Activated T-cell treated with anti-CD3 and anti-CD28 coated beads, Interleukin-2, amount 50 U/mL, for 48 hours (primary cell): Measurements from ENCODE around the gene LAMTOR2.
"Not testable (repeated sequence)": the region's sequence is repeated elsewhere in the genome, so short reads cannot be mapped to it uniquely, and the experiment has no call there.

ENCODE experiments used
- DNase-seq, 2 experiments: peaks; one replicate each; pipeline ENCODE4 v3.0.0-alpha.2; 2020

LAMTOR2 gene

DNA sequence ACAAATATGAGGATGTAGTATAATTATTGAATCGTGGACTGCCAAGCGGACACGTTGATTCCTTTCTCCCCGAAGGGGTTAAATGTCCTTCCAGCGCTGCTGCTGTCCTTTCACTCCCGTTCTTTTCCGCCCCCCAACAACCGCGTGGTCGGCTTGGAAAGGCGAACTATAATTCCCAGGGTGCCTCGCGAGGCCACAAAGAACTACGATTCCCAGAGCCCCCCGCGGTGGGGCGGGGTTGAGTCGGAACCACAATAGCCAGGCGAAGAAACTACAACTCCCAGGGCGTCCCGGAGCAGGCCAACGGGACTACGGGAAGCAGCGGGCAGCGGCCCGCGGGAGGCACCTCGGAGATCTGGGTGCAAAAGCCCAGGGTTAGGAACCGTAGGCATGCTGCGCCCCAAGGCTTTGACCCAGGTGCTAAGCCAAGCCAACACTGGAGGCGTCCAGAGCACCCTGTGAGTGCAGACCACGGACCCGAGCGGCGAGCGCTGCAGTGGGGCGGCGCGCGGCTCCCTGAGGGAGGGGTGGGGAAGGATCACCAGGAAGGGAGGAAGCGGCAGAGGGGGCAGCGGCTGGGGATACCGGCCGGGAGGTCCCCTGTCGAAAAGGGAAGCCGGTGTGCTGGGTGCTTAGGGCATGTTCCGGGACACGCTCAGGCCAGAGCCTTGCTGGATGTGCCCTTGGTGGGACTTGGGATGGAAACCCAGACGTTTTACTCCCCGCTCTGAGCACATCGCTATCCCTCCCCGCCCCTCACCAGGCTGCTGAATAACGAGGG, at the start of gene LAMTOR2:
TSS of gene LAMTOR2 (plus strand) at position 283 of the 781 bp plus-strand sequence. CDS start at position 391, 108 bp downstream.
- DNase-seq: peak; percentile 99

DNA sequence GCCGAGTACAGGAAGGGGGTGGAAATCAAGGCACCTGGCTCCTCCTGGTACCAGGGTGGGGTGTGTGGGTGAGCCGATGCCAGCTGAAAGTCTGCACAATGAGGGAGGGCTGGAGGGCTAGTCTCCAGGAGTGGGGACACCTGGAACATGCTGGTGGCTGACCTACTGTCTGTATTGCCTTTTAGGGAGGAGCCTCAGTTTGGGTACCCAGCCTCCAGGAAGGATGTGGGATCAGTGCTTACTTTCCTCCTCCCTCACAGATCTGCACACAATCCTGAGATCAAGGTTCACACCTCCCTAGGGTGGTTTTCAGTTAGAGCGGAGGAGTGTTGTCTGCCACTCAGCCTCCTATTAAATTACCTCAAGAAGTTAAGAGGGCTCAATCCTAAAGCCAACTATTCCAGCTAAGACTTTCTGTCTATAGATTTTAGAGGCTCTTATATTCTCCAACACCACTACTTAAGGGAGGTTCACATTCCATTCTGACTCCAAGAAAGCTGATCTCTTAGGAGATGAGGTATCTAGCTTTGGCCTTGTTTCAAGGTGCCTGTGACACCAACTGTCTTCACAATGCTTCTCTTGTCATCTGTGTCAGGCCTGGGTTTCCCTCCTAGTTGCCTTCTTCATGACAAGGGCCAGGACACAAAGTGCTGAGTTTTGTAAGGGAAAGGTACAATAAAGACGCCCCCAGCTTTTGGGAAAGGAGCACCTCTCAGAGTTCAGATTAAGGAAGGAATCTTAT, 49.6 kb upstream of the LAMTOR2 start:
- DNase-seq: peak in 1 of 2 experiments; percentile 37

DNA sequence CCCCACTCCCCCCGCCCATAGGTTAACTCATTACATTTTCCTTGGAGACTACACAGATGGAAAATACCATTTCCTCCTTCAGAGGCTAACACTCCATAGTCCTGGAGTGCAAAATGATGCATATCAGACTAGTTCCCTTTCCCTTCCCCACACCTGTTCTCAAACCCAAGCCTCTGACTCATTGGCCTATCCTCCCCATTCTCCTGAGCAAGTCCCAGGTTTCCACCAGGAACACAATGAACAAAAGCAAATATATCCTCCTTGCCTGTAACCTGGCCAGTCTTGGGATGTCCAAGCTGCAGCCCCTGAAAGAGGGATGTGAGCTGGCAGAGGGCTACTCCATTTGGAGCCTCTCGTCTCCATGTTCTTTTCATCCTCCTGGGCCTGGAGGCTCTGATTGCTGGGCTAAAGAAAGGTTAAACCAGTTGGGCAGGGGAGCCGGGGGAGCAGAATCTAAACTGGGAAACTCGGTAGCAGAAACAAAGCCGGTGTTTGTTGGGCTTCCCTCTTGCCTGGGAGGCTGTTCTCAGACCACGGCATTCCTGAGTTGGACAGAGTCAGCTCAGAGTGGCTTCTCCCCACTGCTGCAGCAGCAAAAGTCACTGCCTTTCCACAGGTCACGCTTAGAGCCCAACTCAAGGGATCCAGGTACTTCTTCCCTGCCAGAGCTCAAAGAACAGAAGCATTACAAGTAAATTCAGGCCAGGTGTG, 47.8 kb upstream of the LAMTOR2 start:
- no peak for DNase-seq

DNA sequence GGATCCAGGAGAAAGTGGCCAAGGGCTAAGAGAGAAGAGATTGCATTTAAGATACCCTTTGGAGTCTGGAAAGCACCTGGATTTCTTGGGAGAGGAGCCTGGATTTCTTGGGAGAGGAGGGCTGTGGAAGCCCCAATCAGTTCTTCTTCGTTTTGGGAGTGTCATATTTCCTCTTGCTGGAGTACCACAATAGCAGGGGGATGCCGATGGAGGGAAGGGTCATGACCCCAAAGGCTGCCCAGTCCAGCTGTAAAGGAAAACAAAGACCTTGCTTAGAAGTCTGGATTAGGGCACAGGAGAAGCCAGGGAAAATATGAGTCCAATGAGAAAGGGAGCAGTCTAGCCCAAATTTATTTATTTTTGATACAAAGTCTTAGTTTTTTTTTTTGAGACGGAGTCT, 45.2 kb upstream of the LAMTOR2 start:
- DNase-seq: no peak

DNA sequence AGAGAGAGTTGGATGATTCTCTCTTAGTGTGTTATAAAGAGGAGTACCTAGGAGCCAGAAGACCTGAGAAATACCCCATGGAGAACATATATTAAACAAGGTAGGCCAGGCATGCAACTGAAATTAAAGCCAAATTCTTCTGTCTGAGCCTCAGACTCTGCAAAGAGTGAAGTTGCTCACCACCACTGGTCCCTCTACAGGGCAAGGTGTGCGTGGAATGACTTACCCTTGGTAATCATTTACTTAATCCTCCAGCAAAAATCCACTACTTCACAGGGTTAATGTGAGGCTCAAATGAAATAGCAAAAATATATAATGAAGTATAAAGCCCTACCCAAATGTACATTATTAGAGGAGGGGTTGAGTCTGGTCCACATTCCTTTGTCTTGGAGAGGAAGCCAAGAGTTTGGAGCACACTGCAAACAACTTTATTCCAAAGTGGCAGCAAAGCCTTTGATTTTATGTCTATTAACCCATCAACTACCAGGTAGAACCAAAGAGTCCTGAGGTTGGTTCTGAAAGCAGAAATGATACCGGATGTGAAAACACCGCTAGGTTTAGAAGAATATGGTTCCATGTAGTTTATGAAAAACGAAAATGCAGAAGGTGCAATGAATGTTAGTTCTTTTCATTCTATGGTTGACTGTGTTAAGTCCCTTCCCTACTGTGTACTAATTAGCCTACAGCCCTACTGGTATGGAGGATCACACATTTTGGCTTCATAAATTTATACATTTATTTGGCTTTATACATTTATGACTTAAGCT, 42.3 kb upstream of the LAMTOR2 start:
- DNase-seq: no peak

DNA sequence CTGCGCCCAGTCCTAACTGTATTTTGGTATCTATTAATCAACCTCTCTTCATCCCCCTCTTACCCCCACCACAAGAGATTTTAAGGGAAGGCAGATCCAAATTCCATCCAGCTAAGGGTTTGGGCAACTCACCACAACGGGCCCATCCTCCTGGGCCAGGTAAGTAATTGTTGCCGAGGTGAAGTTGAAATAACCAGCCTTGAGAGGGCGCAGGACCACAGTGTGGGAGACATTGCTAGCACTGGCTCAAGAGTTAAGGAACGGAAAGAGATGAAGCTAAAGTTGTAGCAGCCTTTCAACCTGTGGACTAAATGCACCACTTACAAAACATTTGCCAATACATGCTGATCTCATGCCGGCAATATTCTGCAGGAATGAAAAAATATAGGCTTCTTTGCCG, 39.8 kb upstream of the LAMTOR2 start:
- DNase-seq: no peak

DNA sequence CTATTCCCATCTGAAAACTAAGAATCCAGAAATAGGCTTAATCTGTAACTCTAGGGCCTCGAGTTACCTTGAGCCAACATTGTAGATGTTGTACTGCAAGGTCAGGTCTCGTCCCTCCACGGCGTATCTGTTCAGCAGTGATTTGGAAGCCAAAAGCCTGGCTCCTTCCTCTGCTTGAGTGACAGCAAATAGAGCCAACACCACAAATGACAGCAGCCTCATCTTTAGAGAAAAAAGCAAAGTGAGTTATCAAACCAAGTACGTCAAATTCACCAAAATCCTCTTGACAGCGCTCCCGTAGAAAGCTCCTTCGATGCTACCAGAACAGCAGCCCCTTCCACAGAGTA, 34.7 kb upstream of the LAMTOR2 start:
- DNase-seq: no peak

DNA sequence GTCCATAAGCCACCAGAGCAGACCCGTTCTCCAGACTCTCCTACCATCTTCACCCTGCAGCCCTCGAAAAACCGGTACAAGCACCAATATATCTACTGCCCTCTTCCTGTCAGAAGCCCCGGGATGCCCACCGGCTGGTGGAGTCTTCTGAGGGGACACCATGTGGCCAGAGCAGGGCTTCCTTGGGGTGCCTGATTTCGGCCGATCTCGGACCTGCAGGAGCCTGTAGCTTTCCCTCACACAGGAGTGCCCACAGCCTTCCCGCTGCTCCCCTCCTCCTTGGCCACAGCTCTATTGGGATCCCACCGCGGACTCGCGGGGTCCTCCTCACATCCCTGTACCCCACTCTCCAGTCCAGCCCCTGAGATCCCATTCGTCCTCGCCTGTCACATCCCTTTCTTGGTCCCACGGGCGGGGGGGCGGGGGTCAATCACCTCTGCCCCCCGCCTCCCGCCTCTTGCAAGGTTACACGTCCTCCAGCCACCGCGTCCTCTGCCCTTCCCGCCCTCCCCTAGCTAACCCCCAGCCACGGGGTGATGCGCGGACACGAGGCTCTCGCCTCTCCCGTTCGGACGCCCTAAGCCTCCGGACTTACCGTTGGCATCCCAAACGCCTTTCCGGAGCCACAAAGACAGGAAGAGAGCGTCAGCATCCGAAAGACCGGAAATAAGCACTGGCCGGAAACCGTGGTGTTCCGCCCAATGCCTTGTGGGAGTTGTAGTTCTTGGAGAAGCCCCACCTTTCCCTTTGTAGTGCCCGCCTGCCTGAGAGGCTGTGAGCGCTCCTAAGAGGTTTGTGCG, 34.1 kb upstream of the LAMTOR2 start, which contains the start of gene SSR2:
TSS of gene SSR2 (minus strand) at position 659 of the 800 bp plus-strand sequence. CDS start 784 bp downstream, outside the sequence.
- peak; percentile 87 to 88 for DNase-seq

DNA sequence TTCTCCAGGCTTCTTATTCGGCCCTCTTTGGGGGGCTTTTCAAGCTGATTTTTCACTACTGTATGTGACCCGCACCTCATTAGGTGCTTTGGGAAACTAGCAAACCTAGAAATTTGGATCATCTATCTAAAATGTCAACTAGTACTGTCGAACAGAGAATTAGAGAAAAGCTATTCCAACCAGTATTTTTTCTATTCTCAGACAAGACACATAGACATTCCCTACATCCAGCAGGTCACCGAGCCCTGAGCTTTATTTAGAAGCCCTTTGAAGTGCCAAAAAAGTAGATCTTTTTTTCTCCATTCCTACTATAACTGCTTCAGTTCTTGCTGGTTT, 33.5 kb upstream of the LAMTOR2 start:
- DNase-seq: no peak

DNA sequence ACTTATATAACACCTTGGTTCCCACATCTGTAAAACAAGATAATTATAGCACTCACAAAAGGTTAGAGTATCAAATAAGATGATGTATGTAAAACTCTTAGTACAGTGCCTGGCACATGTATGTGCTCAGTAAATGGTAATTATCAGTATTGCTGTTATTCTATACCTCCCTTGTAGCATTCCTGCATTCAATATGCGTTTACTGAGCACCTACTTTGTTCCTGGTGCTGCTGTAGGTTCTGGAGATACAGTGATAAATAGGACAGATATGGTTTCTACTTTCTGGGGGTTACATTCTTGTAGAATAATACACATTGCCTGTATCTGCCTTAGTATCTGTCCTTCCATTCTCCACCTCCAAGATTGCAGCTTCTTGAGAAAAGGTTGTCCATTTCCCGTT, 32.6 kb upstream of the LAMTOR2 start:
- DNase-seq: no peak

DNA sequence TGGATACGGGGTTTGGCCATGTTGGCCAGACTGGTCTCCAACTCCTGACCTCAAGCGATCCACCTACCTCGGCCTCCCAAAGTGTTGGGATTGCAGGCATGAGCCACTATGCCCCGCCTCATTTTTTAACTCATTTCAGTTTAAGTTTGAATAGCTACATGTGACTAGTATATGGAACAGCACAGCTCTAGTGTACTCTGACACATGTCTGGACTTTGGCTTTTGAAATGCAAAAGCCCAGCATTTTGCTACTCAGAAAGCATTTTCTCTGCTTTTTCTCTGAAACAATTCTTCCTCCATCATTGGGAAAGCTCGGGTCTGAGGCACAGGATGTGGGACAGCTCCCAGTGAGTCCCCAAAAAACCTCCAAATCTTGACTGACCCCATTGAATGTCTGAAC, 29.8 kb upstream of the LAMTOR2 start:
- DNase-seq: no peak

DNA sequence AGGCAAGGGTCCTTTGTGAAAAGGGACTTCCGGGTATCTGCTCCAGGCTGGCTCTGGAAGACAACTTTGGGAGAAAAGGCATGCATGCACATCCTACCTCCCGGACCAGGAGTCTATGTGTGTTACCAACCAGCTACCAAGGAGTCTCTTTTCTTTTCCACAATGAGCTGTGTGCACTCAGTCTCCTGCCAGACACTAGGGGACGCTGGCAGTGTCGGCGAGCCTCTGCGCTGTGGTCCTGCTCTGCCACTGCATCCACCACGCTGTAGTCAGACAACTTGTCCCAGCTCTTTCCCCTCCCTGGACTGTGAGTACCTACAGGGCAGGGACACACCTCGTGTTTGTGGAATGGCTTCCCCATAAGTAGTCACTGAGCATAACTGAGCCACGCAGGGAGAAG, 28.7 kb upstream of the LAMTOR2 start:
- peak; percentile 51 to 67 for DNase-seq

DNA sequence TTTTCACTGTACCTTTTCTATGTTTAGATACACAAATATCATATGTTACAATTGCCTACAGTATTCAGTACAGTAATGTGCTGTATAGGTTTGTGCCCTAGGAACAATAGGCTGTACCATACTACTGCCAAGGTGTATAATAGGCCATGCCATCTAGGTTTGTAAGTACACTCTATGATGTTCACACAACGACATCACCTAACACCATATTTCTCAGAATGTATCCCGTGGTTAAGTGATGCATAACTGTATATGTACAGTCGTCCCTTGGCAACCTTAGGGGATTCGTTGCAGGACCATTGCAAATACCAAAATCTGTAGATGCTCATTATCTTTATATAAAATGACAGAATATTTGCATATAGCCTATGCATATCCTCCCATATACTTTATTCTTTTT, 28.0 kb upstream of the LAMTOR2 start:
- no peak for DNase-seq

DNA sequence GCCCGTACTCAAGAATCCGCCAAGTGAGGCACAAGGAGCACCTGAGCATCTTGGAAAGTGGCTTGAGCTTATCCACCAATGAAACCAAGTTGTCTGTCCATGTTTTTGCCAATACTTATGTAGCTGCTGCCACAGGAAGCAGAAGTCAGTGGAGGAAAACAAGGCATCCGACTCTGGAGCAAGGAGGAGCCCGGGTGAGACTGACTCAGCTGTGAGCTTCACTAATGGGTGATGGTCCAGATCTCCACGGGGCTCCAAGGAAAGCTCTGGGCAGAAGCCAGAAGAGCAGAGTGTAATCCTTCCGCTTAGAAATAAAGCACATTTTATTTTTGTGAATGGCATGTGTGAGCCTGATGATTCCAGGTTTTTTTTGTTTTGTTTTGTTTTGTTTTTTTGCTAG, 21.6 kb upstream of the LAMTOR2 start:
- no peak for DNase-seq

DNA sequence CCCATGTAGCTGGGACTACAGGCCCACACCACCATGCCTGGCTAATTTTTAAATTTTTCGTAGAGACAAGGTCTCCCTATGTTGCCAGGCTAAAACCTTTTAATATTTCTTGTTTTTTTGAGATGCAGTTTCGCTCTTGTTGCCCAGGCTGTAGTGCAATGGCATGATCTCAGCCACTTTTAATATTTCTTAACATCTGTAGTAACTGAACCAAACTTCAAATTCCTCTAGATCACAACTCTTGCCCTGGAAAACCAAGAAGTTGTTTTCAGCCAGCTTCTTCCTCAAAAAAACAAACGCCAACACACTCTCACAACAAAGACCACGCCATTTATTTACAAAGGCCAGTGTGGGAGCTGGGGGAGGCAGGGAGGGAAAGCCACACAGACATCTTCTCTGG, 19.6 kb upstream of the LAMTOR2 start:
- DNase-seq: not testable (repeated sequence)

DNA sequence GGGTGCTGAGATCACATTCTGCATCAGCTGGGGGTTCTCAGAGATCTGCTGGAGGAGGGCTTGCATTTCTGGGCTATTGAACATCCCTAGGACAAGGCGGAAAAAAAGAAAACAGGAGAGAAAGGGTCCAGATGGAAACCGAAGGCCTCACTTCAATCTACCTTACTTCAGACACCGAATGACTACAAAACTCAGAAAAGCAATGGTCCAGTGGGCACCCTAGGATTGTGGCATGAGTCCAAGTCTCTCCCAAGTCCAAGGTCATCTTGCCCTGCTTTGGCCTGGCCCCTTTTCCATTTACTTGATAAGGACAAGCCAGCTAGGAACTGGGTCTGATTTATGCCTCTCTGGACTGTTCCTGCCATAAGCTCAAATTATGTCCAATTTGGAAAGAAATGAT, 11.8 kb upstream of the LAMTOR2 start:
- DNase-seq: no peak

DNA sequence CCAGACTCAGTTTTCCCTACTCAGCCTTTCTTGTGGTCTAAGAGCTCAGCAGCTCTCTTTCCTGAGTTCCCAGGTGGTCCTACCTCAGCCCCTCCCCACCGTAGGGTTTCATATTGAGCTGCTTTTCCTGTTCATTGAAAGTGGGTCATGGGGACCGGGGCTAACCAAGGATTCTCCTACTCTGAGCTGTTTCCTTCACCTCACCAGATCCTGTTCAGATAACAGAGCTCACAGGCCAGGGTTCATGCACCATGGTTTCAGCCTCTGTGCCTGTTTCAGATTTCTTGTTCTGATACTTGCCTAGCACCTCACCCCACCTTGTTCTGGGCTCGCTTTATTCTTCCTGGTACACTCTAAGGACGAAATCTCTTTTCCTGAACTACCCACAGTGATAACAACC, 9.5 kb upstream of the LAMTOR2 start:
- DNase-seq: no peak

DNA sequence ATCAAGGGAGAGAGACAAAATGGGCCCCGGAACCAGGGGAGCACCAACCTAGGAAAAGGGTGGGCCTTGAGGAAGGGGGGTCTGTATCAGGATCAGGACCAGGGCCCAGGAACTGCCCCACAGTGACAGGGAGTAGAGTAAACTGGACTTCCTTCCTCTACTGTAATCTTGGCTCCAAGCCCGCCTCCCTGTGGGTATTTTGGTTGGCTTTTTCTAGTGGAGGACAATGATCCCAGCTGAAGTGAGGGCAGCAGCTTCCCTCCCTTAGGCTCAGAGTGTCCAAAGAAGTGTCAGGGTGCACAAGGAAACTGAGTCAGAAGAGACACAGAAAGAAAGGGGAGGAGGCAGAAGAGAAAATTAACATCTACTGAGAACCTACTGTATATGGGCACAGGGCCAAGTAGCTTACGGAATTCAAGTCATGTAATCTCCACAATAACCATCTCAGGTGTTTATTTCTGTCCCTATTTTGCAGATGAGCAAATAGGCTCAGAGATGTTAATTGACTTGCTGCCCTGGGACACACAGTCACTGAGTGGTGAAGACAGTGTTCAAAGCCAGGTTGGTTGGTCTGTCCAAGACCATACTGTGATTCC, 5.8 kb upstream of the LAMTOR2 start:
- DNase-seq: no peak

DNA sequence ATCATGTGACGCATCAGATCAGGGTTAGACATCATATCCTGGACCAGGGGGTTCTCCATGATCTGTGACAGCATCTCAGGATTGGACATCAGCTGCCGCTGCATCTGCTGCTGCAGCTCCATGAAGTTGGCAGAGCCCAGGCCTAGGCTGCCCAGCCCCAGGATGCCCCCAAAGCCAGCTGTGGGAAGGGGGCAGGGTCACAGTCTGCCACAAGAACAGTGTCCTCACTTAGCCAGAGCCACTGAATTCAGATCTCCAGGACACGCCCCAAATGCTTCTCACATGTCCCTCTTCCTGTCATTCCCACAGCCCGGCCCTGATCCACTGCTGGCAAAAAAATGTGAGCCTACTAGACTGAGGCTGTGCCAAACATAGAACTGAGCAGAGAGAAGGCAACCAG, 4.2 kb upstream of the LAMTOR2 start:
- DNase-seq: no peak

DNA sequence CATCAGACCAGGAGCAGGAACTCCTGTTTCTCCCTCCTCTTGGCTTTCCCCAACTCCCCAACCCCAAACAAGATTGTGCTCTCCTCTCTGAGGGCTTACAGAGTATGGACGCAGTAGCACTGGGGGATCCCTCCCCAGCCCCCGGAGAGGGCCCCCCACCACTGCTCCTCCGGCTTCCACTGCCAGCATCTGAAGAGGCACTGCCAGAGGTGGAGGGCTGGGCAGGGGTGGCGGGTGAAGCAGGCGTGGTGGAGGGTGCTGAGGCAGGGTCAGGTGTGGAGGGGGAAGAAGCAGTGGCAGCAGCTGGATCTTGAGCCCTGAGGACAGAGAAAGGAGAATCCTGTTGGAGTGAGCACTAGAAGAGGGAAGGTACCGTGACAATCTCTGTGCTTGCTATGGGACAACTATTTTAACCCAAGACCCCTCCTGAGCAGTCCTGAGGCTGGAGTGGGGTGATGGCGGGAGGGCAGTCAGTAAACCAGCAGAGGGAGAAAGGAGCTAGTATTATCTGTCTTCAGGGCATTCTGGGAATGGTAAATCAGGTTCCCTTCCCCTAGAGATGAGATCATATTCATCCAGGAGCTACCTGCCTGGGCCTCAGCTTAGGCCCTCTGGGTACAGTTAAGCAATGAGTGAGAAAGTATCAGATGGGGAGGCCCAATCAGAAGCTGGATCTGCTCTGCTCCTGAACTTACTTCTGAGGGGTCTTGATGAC, 3.4 kb upstream of the LAMTOR2 start:
- DNase-seq: no peak
